ENCODE measurements around the gene AP1G1.

Gene AP1G1

DNA sequence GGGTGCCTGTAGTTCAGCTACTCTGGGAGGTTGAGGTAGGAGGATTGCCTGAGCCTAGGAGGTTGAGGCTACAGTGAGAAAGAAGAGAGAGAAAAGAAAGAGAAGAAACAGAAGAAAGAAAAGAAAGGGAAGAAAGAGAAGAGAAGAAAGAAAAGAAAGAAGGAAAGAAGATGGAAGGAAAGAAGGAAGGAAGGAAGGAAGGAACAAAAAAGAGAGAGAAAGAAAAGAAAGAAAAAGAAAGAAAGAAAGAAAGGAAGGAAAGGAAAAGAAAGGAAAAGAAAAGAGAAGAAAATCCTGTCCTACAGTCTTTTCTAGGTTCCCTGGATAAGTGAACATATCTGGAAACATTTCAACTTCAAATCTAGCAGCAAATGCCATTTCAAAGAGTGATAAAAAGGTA, 54.5 kb downstream of the AP1G1 start:
- no peak for DNase-seq (ENCODE audit: low read depth)

DNA sequence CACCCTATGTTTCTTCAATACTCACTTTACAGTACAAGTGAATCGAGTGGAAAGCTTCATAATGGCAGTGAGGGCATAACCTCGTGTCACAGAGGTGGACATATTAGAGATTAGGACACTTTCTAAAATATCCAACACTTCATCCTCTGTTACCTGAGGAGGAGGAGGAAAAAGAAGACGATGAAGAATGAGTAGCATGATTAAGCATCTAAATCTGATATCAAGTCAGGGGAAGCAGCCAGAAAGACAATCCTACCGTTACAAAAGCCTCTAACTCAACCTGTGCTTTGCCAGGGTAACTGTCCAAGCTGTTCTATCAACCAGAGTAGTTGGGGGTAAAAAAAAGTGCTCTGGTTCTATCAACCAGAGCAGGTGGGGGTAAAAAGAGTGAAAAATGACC, 60.4 kb downstream of the AP1G1 start:
- no peak for DNase-seq (ENCODE audit: low read depth)

DNA sequence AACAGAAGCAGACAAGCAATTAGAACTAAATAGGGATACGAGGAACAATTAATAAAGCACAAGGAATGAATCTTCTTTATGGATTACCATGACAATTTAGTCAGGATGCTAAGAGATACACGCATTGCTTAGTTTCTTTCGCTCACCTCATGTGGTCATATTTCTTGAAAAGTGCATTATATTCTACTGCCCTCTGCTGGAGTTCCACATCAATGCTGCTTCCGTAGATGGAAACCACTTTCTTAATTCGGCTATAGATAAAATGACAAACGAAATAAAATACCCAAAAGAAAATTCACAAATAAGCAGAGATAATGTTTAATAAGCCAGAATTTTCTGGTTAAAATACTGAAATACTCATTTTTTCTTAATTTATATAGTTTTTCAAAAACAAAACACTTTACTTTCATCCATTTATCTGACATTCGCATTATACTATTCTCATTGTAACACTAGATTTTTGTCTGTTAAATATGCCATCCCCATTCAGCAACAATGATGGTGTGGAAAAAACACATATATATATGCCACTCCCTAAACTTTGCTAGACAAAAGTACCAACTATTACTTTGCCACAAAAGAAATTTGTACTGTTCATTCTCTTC, 62.1 kb downstream of the AP1G1 start:
- DNase-seq (ENCODE audit: low read depth): no peak

DNA sequence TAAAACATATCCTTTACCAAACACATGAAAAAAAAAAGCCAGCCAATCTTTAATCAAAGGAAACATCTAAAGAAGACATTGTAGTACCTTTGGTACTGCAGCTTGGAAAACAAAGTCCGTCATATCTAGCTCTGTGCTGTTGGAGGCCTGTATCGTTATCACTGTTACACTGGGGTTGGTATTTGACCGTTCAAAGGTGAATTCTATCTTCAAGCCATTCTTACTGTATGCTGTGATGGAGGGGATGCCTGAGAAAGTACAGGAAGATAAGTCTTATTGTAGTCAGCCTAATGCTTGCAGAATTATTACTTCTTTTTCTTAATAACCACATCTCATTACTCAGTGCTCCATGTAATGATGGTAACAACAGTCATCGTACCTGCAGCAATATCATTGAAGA, 69.8 kb downstream of the AP1G1 start:
- DNase-seq (ENCODE audit: low read depth): no peak

DNA sequence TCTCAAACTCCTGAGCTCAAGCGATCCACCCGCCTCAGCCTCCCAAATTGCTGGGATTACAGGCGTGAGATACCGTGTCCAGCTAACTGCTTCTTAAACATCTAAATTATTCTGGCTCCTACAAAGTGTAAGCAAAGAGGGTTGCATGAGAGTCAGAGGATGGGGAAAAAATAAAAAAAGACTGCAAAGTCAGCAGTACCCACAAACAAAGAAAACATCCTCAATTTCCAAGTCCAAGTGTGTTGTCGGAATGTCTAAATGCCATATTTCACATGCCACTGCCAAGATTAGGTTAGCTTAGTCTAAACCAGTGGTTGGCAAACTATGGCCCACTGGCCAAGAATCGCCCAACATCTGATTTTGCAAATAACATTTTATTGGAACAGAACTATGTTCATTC, 71.1 kb downstream of the AP1G1 start:
- no peak for DNase-seq (ENCODE audit: low read depth)

DNA sequence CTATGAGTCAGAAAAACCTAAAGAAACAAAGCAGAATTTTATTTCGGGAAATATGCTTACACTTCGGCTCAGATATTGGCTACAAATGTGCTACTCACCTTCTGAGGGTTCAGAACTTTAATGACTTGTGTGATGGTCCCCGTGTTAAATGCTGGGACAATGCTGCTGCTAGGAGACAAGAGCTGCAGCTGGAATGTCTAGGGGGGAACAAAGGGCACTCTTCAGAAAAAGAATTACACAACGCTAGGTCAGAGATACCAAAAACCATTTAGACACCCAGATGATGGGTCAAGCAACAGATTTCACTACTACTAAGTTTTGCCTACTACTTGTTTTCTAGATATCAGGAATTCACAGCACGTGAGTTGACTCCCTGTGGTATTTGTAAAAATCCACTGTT, 74.1 kb downstream of the AP1G1 start:
- DNase-seq (ENCODE audit: low read depth): no peak

DNA sequence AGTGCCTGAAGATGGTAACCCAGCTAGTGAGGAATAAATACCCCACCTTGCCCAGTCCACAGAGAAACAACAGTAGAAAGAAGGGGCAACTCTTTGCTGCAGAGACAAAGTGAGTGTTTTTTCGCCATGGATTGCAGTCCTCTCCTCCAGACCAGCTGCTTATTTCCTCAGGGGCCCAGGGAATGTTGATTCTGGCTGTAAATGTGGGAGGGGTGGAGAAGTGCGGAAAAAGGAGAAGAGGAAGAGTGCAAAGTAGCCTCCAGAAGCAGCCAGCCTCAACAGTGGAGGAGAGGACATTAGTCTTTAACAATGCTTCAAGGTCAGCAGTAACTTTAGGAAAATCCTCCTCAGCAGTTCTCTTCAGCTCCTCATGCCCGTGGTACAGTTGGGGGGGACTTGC, 76.0 kb downstream of the AP1G1 start:
- no peak for DNase-seq (ENCODE audit: low read depth)

DNA sequence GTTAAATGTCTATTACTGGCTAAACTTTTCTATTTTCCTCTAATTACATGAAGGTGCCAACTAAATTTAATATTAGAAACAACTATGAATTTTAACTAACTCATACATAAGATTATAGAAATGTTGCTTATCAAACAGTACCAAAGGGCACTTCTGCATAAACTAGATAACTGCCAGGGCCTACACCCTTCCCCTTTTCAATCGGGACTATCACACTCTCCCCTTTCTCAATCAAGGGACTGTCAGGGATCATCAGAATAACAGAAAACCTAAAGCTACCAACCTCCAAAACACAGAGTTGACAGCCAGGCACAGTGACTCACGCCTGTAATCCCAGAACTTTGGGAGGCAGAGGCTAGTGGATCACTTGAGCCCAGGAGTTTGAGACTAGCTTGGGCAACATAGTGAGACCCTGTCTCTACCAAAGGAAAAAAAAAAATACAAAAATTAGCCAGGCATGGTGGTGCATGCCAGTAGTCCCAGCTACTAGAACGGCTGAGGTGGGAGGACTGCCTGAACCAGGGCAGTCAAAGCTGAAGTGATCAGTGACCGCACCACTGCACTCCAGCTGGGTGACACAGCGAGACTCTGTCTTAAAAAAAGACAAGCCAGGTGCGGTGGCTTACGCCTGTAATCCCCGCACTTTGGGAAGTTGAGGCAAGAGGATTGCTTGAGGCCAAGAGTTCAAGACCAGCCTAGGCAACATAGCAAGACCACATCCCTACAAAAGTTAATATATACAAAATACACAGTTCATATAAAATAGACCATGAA, 80.9 kb downstream of the AP1G1 start:
- no peak for DNase-seq (ENCODE audit: low read depth)

DNA sequence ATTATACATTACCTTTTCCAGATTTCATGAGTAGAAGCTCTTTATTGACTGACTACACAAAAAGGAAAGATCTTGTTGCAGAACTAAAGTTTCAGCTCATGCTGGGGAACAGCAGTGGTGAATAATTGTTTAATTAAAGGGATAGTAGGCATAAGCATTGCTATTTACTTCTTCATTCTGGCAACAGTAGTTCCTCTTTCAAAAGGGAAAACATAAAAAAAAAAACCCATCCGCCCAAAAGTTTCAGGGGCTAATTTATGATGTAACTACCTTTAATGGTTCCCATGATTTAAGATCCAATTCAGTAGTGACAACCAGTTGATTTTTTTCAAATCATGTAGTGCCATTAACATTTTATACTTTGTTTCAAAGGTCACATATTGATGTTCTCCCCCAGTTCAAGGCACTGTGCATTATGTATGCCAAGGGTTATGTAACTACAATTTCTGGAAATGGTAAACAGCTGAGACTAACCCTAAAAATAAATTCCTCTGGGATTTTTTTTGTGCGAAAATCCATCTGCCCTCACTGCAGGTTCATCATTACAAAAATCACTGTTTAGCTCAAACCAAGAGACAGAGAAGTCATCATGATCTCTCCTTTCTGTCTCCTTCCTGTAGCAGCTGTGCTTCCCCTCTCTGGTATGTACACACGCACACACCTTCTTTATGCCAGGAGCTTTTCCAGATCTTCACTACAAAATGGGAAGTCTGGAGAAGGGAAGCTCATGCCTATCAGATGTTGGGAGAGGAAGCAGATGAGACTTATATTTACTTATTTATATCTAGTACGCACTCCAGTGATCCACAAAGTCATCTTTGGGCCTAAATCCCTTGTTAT, 81.9 kb downstream of the AP1G1 start:
- DNase-seq (ENCODE audit: low read depth): no peak

DNA sequence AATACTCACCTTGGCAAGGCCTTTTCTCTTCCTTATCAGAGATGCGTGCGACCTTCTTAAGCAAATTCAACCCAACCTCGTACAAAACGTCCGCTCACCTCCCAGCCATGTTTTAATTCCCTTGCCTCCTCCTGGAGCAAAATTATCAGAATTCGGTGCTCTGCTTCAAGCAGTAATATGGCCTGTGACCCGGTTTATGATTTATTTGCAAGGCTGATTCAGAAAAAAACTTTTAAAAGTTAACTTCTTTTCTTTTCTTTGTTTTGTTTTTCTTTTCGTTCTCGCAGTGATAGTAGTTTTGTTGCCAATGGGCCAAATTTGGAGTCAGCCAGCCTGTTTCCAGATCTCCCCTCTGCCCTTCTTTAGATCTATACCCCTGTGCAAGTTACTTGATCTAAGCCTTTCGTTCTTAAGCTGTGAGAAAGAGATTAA, 84.3 kb downstream of the AP1G1 start, which contains the start of gene PHLPP2:
TSS of gene PHLPP2 (minus strand) at position 382 of the 432 bp plus-strand sequence. CDS start 9,906 bp downstream, outside the sequence.
- no peak for DNase-seq (ENCODE audit: low read depth)

DNA sequence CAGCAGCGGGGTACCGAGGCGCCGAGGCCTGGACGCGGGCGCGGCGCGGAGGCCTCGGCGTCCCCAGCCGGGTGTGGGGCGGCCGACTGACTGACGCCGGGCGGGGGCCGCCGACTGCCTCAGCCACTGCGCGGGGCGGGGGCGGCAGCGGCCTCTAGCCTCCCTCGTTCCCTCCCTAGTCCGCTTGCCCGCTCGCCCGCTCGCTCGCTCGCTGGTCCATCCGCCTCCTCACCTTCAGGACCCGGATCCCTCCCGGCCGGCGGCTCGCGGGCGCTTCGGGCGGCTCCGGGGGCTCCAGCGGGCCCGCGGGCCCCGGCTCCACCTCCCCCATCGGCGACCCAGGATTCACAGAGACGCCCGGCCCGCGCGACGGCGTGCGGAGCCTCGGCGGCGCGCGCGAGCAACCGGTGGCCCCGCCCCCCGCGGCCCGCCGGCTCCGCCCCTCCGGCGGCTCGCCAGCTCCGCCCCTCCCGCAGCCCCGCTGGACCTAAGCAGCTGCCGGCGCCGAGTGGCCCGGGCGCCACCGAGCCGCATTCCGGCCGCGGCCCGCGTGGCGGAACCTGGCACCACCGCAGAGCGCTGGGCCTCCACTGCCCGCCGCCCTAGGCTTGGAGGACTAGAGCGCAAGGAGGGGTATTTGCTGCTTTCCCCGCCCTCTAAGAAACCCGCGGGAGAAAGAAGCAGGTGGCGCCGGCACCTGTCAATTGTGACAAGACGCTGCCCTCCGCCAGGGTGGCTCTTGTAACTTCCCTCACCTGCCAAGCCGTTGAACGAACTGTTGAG, 84.9 kb downstream of the AP1G1 start:
- DNase-seq (ENCODE audit: low read depth): peak; percentile 56

DNA sequence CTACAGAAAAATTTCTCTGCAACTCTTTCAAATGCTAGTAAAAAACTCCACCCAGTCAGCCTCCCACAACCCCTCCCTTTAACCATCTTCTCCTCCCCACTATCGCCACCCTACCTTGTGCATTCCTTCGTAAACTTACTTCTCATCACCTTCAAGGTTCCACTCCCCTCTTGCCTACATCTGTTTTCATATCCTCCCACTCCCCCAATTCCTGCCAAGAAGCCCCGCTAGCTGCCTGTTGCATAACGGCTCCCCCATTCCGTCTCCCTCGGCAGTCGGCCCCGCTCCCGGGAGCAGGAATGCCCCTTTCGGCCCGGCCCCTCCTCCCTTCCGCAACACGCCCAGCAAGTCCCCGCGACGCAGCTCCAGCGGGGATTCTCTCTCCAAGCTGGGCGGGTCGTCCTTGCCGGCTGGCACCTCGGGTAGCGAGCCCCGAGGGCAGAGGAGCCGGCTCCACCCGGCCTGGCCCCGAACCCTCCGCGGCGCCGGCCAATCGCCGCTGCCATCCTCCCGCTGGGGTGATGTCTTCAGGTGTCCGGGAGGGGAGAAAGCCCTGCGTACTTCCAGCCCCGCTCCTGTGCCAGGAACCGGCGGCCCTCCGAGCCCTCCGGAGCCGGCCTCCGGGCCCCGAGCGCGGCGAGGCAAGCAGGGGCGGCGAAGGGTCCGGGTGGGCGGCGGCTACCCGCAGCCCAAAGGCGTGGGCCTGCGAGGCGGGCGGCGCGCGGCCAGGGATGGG, 85.7 kb downstream of the AP1G1 start:
- peak; percentile 14 for DNase-seq (ENCODE audit: low read depth)

DNA sequence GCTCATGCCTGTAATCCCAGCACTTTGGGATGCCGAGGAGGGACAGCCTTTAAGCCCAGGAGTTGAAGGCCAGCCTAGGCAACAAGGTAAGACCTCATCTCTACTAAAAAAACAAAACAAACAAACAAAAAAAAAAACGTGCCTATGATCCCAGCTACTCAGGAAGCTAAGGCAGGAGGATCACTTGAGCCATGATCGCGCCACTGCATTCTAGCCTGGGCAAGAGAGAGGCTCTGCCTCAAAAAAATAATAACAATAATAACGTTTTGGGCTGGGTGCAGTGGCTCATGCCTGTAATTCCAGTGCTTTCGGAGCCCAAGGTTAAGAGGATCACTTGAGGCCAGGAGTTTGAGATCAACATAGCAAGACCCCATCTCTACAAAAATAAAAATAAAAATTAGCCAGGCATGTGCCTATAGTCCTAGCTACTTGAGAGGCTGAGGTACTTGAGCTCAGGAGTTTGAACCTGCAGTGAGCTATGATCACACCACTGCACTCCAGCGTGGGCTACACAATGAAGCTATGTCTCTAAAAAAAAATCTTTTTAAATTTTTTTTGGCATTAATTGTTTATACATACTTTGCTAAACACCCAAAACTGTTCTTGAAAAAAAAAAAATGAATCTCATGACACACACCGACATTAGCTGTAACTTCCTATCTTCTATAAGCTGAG, 87.4 kb downstream of the AP1G1 start:
- DNase-seq (ENCODE audit: low read depth): no peak

DNA sequence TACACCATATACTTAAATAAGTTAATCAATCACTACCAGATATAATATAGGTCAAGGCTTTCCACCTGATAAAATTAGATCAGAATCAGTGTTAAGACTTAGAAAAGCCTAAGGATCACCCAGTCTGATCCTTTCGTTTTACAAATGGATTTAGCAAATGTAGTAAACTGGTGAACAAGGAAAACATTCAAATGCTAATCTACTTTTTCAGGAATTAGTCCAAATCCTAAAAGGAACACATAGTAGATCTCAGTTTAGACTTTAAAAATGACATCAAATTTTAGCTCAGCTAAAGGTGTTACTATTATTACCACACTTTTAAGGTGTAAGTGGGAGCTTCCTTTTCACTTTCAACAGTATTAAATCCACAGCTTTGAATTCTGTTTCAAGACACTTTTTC, 96.1 kb downstream of the AP1G1 start:
- DNase-seq (ENCODE audit: low read depth): no peak

DNA sequence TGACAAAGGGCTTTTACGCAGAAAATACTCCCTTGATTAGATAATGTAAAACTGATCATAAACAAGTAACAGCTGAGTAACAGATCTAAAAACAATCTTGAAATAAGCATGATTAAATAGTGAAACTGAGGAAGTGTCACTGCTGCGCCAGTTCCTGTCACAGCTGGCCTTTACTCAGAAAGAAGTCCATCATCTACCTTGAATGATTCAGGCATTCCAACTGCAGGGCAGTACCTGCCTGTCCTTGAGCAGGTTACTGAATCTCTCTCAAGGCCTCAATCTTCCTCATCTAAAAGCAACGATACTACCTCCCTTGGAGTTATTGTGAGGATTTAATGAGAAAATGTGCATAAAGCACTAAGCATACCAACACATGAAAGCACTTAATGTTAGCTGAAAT, 96.8 kb downstream of the AP1G1 start:
- DNase-seq (ENCODE audit: low read depth): no peak

DNA sequence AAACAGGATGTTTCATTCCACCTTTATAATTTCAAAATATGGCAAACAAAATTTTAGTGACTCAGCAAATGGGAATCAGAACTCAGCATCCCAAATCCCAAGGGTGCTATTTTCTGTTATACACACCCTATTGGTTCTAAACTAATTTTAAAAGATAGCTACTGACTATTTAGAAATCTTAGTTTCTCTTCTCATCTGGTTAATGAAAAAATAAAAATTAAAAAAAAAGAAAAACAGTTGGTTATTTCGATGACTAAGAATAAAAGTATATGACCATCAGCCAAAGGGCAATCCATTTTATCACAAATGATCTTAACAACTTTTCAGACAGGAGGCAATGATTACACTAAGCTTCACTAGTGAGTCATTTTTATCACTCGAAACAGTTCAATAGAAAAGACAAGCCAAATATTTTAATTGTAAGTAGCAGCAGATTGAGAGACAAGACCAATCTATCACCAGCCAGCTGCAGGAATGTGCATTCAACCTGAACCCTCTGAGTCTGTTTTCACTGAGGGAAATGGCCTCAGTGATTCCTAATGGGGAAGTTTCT, 99.3 kb downstream of the AP1G1 start:
- DNase-seq (ENCODE audit: low read depth): no peak

DNA sequence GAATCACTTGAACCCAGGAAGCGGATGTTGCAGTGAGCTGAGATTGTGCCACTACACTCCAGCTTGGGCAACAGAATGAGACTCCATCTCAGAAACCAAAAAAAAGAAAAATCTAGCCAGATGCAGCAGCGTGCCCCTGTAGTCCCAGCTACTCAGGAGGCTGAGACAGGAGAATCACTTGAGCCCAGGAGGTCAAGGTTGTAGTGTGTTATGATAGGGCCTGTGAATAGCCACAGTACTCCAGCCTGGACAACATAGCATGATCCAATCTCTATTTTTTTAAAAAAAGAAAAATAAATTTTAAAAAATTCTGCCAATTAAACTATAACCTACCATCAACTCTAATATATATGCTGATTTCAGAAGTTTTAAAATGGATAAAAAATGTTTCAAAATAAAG, 99.9 kb downstream of the AP1G1 start:
- no peak for DNase-seq (ENCODE audit: low read depth)

DNA sequence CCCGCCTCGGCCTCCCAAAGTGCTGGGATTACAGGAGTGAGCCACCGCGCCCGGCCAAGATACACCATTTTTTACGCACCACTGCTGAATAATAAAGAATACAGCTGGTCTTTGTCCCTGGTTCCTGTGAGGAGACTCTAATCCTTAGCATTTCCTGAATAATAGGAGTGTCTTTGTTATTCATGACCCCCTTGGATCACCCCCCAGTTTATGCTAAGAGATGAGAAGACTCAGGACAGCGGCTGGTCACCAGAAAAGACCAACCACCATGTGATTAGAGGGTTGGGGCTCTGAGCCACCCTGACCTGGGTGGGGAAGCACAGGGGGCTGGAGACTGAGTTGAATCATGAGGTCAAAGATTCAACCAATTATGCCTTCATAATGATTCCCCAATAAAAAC, 101.4 kb downstream of the AP1G1 start:
- no peak for DNase-seq (ENCODE audit: low read depth)

DNA sequence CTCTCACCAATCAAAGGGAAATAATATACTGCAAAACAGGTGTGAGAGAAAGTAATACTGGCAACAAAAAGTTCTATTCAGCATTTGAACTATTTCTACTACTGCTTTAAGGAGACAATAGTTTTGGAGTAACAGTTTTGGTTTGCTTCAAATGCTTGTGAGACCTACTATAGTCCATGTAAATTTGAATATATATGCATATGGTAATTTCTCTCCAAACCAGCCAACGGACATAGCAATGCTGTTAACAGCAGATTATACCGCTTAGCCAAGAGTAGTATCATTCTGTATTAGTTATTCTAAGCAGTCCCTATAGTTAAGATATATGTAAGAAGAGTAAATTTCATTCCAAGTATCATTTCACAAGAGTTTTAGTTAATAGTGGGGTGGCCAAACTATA, 102.6 kb downstream of the AP1G1 start:
- DNase-seq (ENCODE audit: low read depth): no peak

DNA sequence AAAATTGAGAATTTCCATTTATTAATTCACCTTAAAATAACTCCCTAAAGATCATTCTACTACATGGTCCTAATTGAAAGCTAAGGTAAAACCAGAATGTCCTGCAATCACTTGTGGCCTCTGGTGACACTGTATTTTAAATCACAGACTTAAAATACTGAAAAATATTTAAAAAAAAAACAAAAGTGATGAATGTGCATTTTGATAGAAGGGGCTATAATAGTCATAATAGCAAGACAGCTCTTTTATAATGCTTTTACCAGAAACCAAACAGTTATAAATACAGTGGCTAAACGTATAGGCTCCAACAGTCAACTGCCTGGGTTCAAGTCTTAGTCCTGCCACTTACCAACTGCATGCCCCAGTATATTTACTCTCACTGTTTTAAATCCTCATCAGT, 105.3 kb downstream of the AP1G1 start:
- no peak for DNase-seq (ENCODE audit: low read depth)

DNA sequence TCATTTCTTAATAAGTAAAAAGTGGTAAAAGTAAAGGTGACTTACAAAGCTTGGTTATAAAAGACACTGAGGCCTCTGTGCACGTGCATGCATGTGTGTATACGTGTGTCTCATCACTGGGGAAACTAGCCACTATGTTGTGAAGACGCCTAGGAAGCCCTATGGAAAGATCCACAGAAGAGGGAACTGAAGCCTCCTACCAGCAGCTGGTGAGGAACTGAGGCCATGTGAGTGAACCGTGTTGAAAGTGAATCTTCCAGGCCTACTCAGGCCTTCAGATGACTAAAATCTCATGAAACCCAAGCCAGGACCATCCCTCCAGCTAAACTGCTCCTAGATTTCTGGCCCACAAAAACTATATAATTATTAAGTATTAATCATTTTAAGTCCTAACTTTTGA, 107.8 kb downstream of the AP1G1 start:
- DNase-seq (ENCODE audit: low read depth): no peak

All from stimulated activated CD8-positive, alpha-beta memory T cell treated with anti-CD3 and anti-CD28 coated beads, Interleukin-15, amount 100 ng/mL, for 1 hour (primary cell).